ENCODE measurements around the gene KDM2B.
"Not testable (repeated sequence)": the region's sequence is repeated elsewhere in the genome, so short reads cannot be mapped to it uniquely, and the experiment has no call there.

Gene KDM2B

GRCh38 chr12:121603581-121603980 is 22.8 kb upstream of the KDM2B start:
- TF ChIP-seq, protein P1, sequence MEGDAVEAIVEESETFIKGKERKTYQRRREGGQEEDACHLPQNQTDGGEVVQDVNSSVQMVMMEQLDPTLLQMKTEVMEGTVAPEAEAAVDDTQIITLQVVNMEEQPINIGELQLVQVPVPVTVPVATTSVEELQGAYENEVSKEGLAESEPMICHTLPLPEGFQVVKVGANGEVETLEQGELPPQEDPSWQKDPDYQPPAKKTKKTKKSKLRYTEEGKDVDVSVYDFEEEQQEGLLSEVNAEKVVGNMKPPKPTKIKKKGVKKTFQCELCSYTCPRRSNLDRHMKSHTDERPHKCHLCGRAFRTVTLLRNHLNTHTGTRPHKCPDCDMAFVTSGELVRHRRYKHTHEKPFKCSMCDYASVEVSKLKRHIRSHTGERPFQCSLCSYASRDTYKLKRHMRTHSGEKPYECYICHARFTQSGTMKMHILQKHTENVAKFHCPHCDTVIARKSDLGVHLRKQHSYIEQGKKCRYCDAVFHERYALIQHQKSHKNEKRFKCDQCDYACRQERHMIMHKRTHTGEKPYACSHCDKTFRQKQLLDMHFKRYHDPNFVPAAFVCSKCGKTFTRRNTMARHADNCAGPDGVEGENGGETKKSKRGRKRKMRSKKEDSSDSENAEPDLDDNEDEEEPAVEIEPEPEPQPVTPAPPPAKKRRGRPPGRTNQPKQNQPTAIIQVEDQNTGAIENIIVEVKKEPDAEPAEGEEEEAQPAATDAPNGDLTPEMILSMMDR (IDR thresholded peaks at IDR 0.05; ENCODE audit: borderline replicate concordance, insufficient read depth, low read depth, low read length) = no peak
- H3K4me3 ChIP-seq (ENCODE audit: low read depth, low read length) = no peak overlapping the region

GRCh38 chr12:121602766-121603165 is 21.9 kb upstream of the KDM2B start:
- H3K4me3 ChIP-seq (ENCODE audit: low read depth, low read length) = no peak overlapping the region
- TF ChIP-seq, protein P1 (IDR thresholded peaks at IDR 0.05; ENCODE audit: borderline replicate concordance, insufficient read depth, low read depth, low read length) = no peak

DNA sequence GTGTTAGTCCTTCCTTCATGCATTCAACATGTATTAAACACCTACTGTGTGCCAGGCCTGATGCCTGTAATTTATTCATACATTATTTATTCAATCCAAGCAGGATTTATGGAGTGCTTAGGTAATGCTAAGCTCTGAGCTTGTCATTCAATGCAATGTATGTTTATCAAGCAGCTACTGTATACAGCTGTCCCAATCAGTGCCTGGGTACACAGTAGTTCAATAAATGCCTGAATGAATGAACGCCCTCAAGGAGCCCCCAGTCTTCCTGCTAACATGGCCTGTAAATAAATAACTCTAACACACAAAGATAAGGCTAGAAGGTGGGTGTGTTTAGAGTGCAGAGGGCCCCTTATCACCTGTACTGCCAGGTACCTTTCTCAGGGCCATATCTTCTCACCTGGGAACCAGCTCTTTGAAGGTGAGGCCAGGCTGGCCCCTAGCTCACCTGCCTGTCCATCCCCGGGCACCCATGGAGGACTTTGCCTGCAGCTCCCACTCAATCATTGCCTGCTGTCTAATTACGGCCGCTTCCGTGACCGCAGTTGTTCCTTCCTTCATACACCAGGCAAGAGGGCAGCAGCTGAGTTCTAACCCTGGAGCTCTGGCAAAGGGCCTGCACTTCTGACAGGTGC is 20.0 kb upstream of the KDM2B start:
- TF ChIP-seq, protein P1 (IDR thresholded peaks at IDR 0.05; ENCODE audit: borderline replicate concordance, insufficient read depth, low read depth, low read length) = no peak

GRCh38 chr12:121596526-121596925 is 15.7 kb upstream of the KDM2B start:
- TF ChIP-seq, protein P1 (IDR thresholded peaks at IDR 0.05; ENCODE audit: borderline replicate concordance, insufficient read depth, low read depth, low read length) = no peak
- H3K4me3 ChIP-seq (ENCODE audit: low read depth, low read length) = no peak overlapping the region

More for the DNA sequence above, 20.0 kb upstream of the KDM2B start:
- no peak overlapping the region for H3K4me3 ChIP-seq (ENCODE audit: low read depth, low read length)

- H3K4me3 ChIP-seq (ENCODE audit: low read depth, low read length) = no peak overlapping the region
- TF ChIP-seq, protein P1 (IDR thresholded peaks at IDR 0.05; ENCODE audit: borderline replicate concordance, insufficient read depth, low read depth, low read length) = no peak
Measured at GRCh38 chr12:121595520-121595919, 14.7 kb upstream of the KDM2B start.

GRCh38 chr12:121592320-121592719 is 11.5 kb upstream of the KDM2B start:
- no peak overlapping the region for H3K4me3 ChIP-seq (ENCODE audit: low read depth, low read length)
- TF ChIP-seq, protein P1 (IDR thresholded peaks at IDR 0.05; ENCODE audit: borderline replicate concordance, insufficient read depth, low read depth, low read length) = no peak

- peak overlapping the region; percentile 19 for H3K4me3 ChIP-seq (ENCODE audit: low read depth, low read length)
- TF ChIP-seq, protein P1 (IDR thresholded peaks at IDR 0.05; ENCODE audit: borderline replicate concordance, insufficient read depth, low read depth, low read length) = no peak
Measured at GRCh38 chr12:121590476-121591143, 9.8 kb upstream of the KDM2B start.

DNA sequence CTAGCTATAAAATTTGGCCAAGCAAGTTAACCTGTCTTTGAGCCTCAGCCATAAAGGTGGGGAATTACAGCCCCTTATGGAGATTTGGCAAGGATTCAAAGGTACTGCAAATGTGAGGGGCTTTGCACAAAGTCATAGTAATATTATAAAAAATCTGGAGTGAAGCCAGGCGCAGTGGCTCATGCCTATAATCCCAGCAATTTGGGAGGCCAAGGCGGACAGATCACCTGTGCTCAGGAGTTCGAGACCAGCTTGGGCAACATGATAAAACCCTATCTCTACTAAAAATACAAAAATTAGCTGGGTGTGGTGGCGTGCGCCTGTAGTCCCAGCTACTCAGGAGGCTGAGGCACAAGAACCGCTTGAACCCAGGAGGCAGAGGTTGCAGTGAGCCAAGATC is 4.1 kb upstream of the KDM2B start:
- H3K4me3 ChIP-seq (ENCODE audit: low read depth, low read length) = not testable (repeated sequence)

DNA sequence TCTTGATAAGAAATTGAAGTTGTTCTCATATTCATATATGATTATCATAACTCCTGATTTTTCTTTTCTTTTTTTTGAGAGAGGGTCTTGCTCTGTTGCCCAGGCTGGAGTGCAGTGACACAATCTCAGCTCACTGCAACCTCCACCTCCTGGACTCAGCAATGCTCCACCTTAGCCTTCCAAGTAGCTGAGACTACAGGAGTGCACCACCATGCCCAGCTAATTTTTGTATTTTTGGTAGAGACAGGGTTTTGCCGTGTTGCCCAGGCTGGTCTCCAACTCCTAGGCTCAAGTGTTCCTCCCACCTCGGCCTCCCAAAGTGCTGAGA is 2.5 kb upstream of the KDM2B start:
- H3K4me3 ChIP-seq (ENCODE audit: low read depth, low read length) = not testable (repeated sequence)
